Right lobe of liver (tissue), 6 donors: ENCODE measurements around the gene COL19A1. TPM values are rescaled to one million over a fixed set of nuclear protein-coding genes. Genes with fewer than 3 reads are reported as not detected.

Source experiments
- ATAC-seq, 4 donors: fragments of 200-7000 bp; cut with Tn5 transposase; one replicate each; pipeline ENCODE4 v1.9.1; 2020; ENCODE audit warnings: mild to moderate bottlenecking in 4 of 4, moderate library complexity in 4 of 4
- DNase-seq, 3 donors: peaks; one replicate each; pipeline ENCODE4 v3.0.0-alpha.2; 2020
- H3K27ac ChIP-seq, 3 donors: fragments of 200-600 bp; one replicate each; pipeline ENCODE4 v1.8.0; 2022
- H3K27me3 ChIP-seq, 2 donors: fragments of 200-600 bp; one replicate each; pipeline ENCODE4 v1.8.0; 2022
- H3K36me3 ChIP-seq, 4 donors: fragments of 200-600 bp; sonication (generic) in 1 of 4; one replicate each; pipeline versions ENCODE4 v1.5.1 to v1.8.0; 2017 to 2022; ENCODE audit warnings: control low read depth in 1 of 4
- H3K4me1 ChIP-seq, 4 donors: fragments of 200-600 bp; sonication (generic) in 1 of 4; one replicate each; pipeline versions ENCODE4 v1.5.1 to v1.8.0; 2017 to 2022; ENCODE audit warnings: control low read depth in 1 of 4
- H3K4me3 ChIP-seq, 3 donors: fragments of 200-600 bp; one replicate each; pipeline ENCODE4 v1.8.0; 2022
- H3K9me3 ChIP-seq, 4 donors: fragments of 200-600 bp; sonication (generic) in 1 of 4; one replicate each; pipeline versions ENCODE4 v1.5.1 to v1.8.0; 2017 to 2022; ENCODE audit warnings: control low read depth in 1 of 4
- POLR2A ChIP-seq: fragments of 450-650 bp; IDR thresholded peaks from one replicate; pipeline ENCODE4 v1.6.1; 2017; ENCODE audit warnings: antibody characterized with exemption, mild to moderate bottlenecking
- WGBS: methylation state at CpG from one replicate; pipeline ENCODE4 v1.1.6; 2018; ENCODE audit warnings: low coverage, low lambda C conversion rate; ENCODE audit not compliant: insufficient coverage; ENCODE audit errors: missing lambda C conversion rate; 5-methylcytosine and 5-hydroxymethylcytosine counted together
- intact Hi-C, 2 donors: fragments of 100-400 bp; cut with DNase I; formaldehyde crosslinking; loops; one replicate each; pipeline versions ENCODE4 v1.11.2 to v1.14.1; 2022
- total RNA-seq, 6 experiments: library from RNA; depleted of rRNA in 2 of 6; stranded (reverse); fragments of >200 nt in 2 of 6; fragmentation: NEBNext Ultra II Directional in 3 of 6; extraction: Animal tissue kit (Norgen Biotek cat#: 25700) in 3 of 6; gene quantifications; one replicate each; pipeline versions ENCODE4 v1.1.0 to v1.2.4, GENCODE V29; 2016 to 2023
- TF ChIP-seq, protein P1 (sequence below), 4 donors: fragments of 200-600 bp in 3 of 4; fragments of 450-650 bp in 1 of 4; IDR thresholded peaks; one replicate each; pipeline versions ENCODE4 v1.5.1 to v1.8.0; 2016 to 2022; ENCODE audit warnings: antibody characterized with exemption in 4 of 4, mild to moderate bottlenecking in 2 of 4
- donor health status: DM: no; HTN: yes; CAD: no.
- donor health status: DM: no; HTN: no; CAD: no.
- donor health status: DM: no; HTN: no; CAD: no.
- donor health status: DM: no; HTN: yes; CAD: no.
- donor health status: DM: no; HTN: yes; CAD: no.

Gene COL19A1
- total RNA-seq, 6 experiments from 2014 or later: 0.18 to 0.39 (median 0.27) TPM; not detected in 2

DNA sequence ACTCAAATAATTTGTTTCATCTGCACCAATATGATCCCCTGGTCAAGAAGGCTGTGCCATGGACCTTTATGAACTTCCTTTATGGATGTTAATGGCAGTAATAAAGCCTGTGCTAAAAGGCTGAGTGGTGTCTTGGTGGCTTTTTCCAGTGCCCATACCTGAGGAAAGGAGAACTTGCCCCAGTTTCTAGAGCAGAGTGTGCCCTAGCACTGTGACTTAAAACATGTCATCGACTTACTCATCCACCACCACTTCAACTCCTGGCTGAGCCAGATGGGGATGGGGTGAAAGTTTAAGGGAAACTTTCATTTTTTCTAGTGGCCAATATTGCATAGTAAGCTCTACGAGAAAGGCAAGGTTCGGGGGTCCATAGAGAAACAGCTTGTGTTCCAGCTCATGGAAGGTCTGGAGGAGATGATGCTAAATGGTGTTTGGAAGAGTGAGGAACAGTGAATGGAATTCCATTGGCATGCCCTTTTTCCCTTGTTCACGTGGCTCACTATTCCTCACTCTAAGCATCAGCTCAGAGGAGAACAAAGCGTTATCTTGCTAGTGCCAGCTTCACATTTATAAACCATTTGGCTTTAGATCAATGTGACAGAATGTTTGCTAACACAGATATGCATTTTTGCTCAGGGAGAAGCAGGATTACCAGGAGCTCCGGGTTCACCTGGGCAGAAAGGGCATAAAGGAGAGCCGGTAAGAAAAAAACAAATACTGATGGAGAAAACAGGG is 71.2 kb downstream of the COL19A1 start:
- WGBS: 59% methylated on average over 7 of the region's 7 CpGs
- no peak overlapping the region for H3K4me3 ChIP-seq
- no peaks in the 10 kb centered on the region for H3K4me1 ChIP-seq
- DNase-seq (no peak), ATAC-seq (no peak)
- no peak overlapping the region for H3K27ac ChIP-seq
- intact Hi-C loops: no loop called here
- H3K9me3 ChIP-seq: no peaks in the 10 kb centered on the region
- H3K36me3 ChIP-seq: no peaks in the 10 kb centered on the region
- H3K27me3 ChIP-seq: no peaks in the 10 kb centered on the region
- TF ChIP-seq, protein P1, sequence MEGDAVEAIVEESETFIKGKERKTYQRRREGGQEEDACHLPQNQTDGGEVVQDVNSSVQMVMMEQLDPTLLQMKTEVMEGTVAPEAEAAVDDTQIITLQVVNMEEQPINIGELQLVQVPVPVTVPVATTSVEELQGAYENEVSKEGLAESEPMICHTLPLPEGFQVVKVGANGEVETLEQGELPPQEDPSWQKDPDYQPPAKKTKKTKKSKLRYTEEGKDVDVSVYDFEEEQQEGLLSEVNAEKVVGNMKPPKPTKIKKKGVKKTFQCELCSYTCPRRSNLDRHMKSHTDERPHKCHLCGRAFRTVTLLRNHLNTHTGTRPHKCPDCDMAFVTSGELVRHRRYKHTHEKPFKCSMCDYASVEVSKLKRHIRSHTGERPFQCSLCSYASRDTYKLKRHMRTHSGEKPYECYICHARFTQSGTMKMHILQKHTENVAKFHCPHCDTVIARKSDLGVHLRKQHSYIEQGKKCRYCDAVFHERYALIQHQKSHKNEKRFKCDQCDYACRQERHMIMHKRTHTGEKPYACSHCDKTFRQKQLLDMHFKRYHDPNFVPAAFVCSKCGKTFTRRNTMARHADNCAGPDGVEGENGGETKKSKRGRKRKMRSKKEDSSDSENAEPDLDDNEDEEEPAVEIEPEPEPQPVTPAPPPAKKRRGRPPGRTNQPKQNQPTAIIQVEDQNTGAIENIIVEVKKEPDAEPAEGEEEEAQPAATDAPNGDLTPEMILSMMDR (IDR thresholded peaks at IDR 0.05): no peak
- no peak for TF ChIP-seq POLR2A

DNA sequence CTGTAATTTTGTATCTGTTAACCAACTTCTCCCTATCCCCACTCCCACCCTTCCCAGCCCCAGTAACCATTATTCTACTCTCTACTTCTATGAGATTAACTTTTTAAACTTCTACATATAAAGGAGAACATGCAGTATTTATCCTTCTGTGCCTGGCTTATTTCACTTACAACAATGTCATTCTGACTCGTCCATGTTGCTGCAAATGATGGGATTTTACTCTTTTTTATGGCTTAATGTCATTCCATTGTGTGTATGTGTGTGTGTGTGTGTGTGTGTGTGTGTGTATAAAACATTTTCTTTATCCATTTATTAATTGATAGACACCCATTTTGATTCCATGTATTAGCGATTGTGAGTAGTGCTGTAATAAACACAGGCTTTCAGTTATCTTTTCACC is 76.1 kb downstream of the COL19A1 start:
- Histone ChIP-seq H3K27me3 (no peaks in the 10 kb centered on the region), H3K36me3 (no peaks in the 10 kb centered on the region), H3K9me3 (no peaks in the 10 kb centered on the region), H3K4me1 (no peaks in the 10 kb centered on the region), H3K27ac (no peak overlapping the region), H3K4me3 (no peak overlapping the region)
- ATAC-seq (no peak), DNase-seq (no peak)
- no peak for TF ChIP-seq POLR2A
- TF ChIP-seq, protein P1 (IDR thresholded peaks at IDR 0.05): no peak
- intact Hi-C loops: no loop called here
- 52% methylated on average over 2 of the region's 2 CpGs for WGBS

DNA sequence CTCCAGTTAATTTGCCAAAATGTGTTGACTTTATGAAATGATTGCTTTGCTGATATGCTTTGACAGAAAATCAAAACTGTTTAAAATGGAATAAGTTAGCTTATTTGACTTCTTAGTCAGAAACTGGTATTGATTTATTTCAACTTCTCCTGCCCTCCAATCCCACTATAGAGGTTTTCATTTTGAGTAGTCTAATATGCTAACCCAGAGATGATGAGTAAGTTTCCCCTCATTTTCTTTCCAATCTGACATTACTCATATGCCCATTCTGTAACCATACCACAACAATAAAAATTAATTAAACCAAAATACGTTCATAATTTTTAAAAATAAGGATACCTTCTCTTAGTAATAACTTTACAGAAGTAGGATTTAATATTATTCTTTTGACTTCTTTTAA is 78.8 kb downstream of the COL19A1 start:
- TF ChIP-seq, protein P1 (IDR thresholded peaks at IDR 0.05): no peak
- no peak for TF ChIP-seq POLR2A
- Histone ChIP-seq H3K27ac (no peak overlapping the region), H3K9me3 (no peaks in the 10 kb centered on the region), H3K4me3 (no peak overlapping the region), H3K4me1 (no peaks in the 10 kb centered on the region), H3K36me3 (no peaks in the 10 kb centered on the region), H3K27me3 (no peaks in the 10 kb centered on the region)
- intact Hi-C loops: no loop called here
- ATAC-seq (no peak), DNase-seq (no peak)
- WGBS: 38% methylated on average over 1 of the region's 1 CpG

DNA sequence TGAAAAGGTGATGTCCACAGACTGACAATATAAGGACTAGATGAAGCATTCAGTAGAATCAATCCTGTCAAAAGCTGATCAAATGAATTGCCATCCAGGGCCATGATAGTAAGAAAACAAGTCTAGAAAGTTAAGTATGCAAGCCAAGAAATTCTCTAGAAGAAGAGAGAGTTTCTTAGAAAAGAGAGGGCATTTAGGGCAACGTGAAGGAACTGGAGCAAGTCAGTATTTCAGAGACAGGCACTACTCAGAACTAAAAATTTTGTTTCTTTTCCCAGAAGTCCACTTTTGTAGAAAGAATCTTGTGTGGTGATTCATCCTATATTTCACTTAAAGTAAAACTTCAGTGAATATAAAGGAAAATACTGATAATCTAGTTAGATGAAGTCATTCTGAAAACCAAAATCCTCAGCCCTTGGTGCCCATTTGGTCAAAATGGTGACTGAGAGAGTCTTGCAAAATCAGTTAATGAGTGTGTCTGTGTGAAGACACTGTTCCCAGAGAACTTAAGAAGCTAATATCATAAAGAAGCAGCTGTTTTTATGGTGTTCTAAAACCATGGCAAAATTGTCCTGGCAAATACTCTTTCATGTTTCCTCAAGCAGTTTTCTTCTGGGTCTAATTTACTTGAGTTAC is 82.2 kb downstream of the COL19A1 start:
- TF ChIP-seq, protein P1 (IDR thresholded peaks at IDR 0.05): no peak
- no peak for TF ChIP-seq POLR2A
- H3K4me3 ChIP-seq: no peak overlapping the region
- H3K36me3 ChIP-seq: no peaks in the 10 kb centered on the region
- H3K27me3 ChIP-seq: no peaks in the 10 kb centered on the region
- no peak for DNase-seq
- H3K4me1 ChIP-seq: no peaks in the 10 kb centered on the region
- no peak overlapping the region for H3K27ac ChIP-seq
- intact Hi-C loops: no loop called here
- H3K9me3 ChIP-seq: no peaks in the 10 kb centered on the region
- no peak for ATAC-seq
- 25% methylated on average over 1 of the region's 1 CpG for WGBS
